Measurements from ENCODE around the gene PDZD4.

PDZD4 gene

DNA sequence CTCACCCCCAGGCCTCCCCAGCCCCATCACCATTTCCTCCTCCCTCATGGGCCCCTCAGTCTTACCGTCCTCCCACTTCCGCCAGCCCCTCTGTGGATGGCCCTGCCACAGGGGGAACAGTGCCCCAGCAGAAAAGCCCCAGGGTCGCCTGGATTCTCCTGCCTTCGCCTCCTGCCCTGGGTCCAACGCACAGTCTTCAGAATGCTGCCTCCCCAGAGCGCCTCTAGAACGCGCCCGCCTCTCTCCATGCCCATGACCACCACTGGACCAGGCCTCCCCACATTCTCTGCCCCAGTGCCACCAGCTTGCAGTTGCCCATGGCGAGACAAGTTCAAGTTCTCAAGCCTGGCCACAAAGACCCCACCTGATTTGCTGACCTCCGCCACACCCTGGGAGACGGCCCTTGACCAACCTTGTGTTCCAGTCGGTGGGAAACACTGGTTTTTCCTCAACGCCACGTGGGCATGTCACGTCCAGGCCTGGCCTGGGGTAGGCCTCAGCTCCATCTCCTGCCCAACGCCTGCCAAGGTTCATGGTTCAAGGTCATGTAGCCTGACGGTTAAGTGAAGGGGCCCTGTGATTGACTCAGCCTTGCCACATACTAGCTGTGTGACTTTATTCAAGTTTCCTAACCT lies 66.9 kb downstream of the PDZD4 start:
- DNase-seq (ENCODE audit: low read depth in 4 of 4, low spot score in 1 of 4) = no peak

DNA sequence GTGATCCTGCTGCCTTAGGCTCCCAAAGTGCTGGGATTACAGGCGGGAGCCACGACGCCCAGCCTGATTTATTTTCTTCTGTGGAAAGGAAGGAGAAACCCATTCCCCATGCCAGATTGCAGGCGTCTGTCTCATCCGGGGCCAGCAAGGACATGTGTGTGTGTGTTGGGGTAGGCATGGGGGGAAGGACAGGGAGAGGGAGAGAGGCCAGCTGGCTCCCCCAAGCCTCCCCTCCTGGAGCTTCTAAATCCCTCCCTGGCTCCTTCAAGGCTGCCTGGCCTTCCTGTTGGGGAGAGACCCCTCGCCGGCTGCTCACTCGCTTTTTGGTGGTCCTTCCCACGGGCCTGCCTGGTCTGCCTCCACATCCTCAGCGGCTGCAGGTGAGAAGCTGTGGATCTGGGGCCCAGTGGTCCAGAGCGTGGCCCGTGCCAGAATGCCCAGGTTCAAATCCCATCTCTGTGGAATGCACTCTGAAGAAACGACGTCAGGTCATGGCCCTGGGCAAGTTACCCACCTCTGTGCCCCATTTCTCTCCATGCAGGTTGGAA lies 67.6 kb downstream of the PDZD4 start:
- DNase-seq (ENCODE audit: low read depth in 4 of 4, low spot score in 1 of 4) = no peak

DNA sequence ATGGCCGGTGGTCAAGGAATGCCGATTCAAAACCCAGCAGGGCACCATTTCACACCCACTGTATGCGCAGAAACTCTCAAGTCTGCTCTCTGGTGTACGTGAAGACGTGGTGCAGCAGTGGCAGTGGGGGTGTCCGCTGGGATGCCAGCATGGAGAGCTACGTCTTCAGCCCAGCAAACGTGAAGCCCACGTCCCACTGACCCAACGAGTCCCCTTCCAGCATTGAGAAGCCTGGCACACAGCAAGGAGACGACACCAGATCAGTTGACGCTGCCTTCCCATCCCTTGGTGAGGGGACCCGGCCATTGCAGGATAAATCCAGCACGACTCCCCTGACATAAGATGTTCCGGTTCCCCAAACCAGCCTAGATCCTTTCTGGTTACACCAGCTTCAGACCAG lies 68.5 kb downstream of the PDZD4 start:
- DNase-seq (ENCODE audit: low read depth in 4 of 4, low spot score in 1 of 4) = no peak

DNA sequence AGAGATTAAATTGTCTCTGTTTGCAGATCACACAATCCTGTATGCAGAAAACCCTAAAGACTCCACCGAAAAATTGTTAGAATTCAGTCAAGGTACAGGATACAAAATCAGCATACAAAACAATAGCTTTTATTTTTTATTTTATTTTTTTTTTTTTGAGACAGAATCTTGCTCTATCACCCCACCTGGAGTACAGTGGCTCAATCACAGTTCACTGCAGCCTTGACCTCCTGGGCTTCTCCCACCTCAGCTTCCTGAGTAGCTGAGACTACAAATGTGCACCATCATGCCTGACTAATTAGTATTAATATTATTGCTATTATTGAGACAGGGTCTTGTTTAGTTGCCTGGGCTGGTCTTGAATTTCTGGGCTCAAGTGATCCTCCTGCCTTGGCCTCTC lies 75.2 kb downstream of the PDZD4 start:
- DNase-seq (ENCODE audit: low read depth in 4 of 4, low spot score in 1 of 4) = no peak

All from stimulated activated CD4-positive, alpha-beta T cell treated with anti-CD3 and anti-CD28 coated beads, Interleukin-1b, Interleukin-23, amount 100 ng/mL, for 24 hours (primary cell).